Stomach (tissue), 4 donors: ENCODE measurements around the gene KRTAP10-2.

Source experiments
- CTCF ChIP-seq, 7 experiments: fragments of 450-650 bp in 4 of 7; fragments of 200-600 bp in 3 of 7; sonication (generic) in 3 of 7; IDR thresholded peaks; one replicate each; pipeline ENCODE4 v1.5.1; 2016 to 2019; ENCODE audit warnings: antibody characterized with exemption in 7 of 7, control low read depth in 2 of 7, mild to moderate bottlenecking in 1 of 7
- POLR2A ChIP-seq, 4 donors: fragments of 450-650 bp; IDR thresholded peaks; one replicate each; pipeline ENCODE4 v1.6.1; 2016; ENCODE audit warnings: antibody characterized with exemption in 4 of 4, control low read depth in 2 of 4, mild to moderate bottlenecking in 1 of 4, moderate library complexity in 1 of 4
- POLR2AphosphoS5 ChIP-seq, 3 donors: sonication (generic); formaldehyde crosslinking; IDR thresholded peaks; one replicate each; pipeline ENCODE4 v1.6.1; 2016; ENCODE audit warnings: antibody characterized with exemption in 3 of 3

GRCh38 chr21:44510508-44511218, 40.6 kb downstream of the KRTAP10-2 start:
- TF ChIP-seq POLR2A (IDR thresholded peaks at IDR 0.05) (no peak), POLR2AphosphoS5 (IDR thresholded peaks at IDR 0.05) (no peak), CTCF (IDR thresholded peaks at IDR 0.05) (peak in 5 of 7 experiments; percentile 52 to 80 (median 75))
